Right ventricle myocardium inferior (tissue), 1 donor: ENCODE measurements around the gene OR4D1. TPM values are rescaled to one million over a fixed set of nuclear protein-coding genes. Genes with fewer than 3 reads are reported as not detected.

Experiments used
- ATAC-seq: fragments of 200-7000 bp; cut with Tn5 transposase; one replicate; pipeline ENCODE4 v1.9.1; 2020; ENCODE audit warnings: mild to moderate bottlenecking, moderate library complexity
- DNase-seq: peaks from one replicate; pipeline ENCODE4 v3.0.0; 2021; ENCODE audit errors: missing footprints
- intact Hi-C: fragments of 100-400 bp; cut with DNase I; formaldehyde crosslinking; loops from one replicate; pipeline ENCODE4 v1.11.0; 2022
- total RNA-seq: library from RNA; stranded (reverse); fragmentation: NEBNext Ultra II Directional; extraction: Animal tissue kit (Norgen Biotek cat#: 25700); gene quantifications from one replicate; pipeline ENCODE4 v1.2.1, GENCODE V29; 2021
- donor health status: DM: no; HTN: yes; CAD: no; lungs with severe emphysema.

The OR4D1 gene
- total RNA-seq, 1 donor from 2014 or later, result not detected

GRCh38 chr17:58148609-58149008, 425 bp downstream of the OR4D1 start:
- no peak for ATAC-seq
- intact Hi-C loops, result no loop called here

GRCh38 chr17:58150394-58150793, 2.2 kb downstream of the OR4D1 start:
- DNase-seq (no peak), ATAC-seq (no peak)
- intact Hi-C loops, result no loop called here

More at GRCh38 chr17:58148609-58149008, 425 bp downstream of the OR4D1 start:
- DNase-seq, result no peak

- intact Hi-C loops, result no loop called here
- DNase-seq (no peak), ATAC-seq (no peak)
Measured at GRCh38 chr17:58153046-58153445, 4.9 kb downstream of the OR4D1 start.

GRCh38 chr17:58153671-58154070, 5.5 kb downstream of the OR4D1 start:
- DNase-seq (no peak), ATAC-seq (no peak)
- intact Hi-C loops, result no loop called here

- DNase-seq (no peak), ATAC-seq (peak; percentile 73)
- intact Hi-C loops, result no loop called here
Measured at GRCh38 chr17:58156839-58157803, 8.9 kb downstream of the OR4D1 start.

GRCh38 chr17:58158181-58158580, 10.0 kb downstream of the OR4D1 start:
- no peak for DNase-seq
- ATAC-seq, result no peak
- intact Hi-C loops, result no loop called here

GRCh38 chr17:58161566-58161965, 13.4 kb downstream of the OR4D1 start:
- no peak for DNase-seq
- no peak for ATAC-seq
- intact Hi-C loops, result no loop called here

GRCh38 chr17:58165981-58166380, 17.8 kb downstream of the OR4D1 start:
- intact Hi-C loops, result no loop called here
- ATAC-seq (no peak), DNase-seq (no peak)

- intact Hi-C loops, result no loop called here
Measured at GRCh38 chr17:58166682-58167081, 18.5 kb downstream of the OR4D1 start, which contains the start of gene OR4D2. TSS of gene OR4D2 (plus strand) at chr17:58166982. CDS start at chr17:58169656, 2,674 bp downstream.

GRCh38 chr17:58170622-58171021, 22.4 kb downstream of the OR4D1 start:
- ATAC-seq (no peak), DNase-seq (no peak)
- intact Hi-C loops, result no loop called here

More at GRCh38 chr17:58166682-58167081, 18.5 kb downstream of the OR4D1 start, which contains the start of gene OR4D2:
- no peak for ATAC-seq
- DNase-seq, result no peak

GRCh38 chr17:58172369-58173071, 24.3 kb downstream of the OR4D1 start:
- ATAC-seq (no peak), DNase-seq (no peak)
- intact Hi-C loops, result no loop called here

- no peak for ATAC-seq
- intact Hi-C loops, result no loop called here
- DNase-seq, result no peak
Measured at GRCh38 chr17:58174871-58175270, 26.7 kb downstream of the OR4D1 start.

GRCh38 chr17:58176200-58176599, 28.0 kb downstream of the OR4D1 start:
- no peak for ATAC-seq
- DNase-seq, result no peak
- intact Hi-C loops, result no loop called here

- DNase-seq (no peak), ATAC-seq (no peak)
- intact Hi-C loops, result no loop called here
Measured at GRCh38 chr17:58181796-58182195, 33.6 kb downstream of the OR4D1 start.

GRCh38 chr17:58183514-58183913, 35.3 kb downstream of the OR4D1 start:
- intact Hi-C loops, result no loop called here
- ATAC-seq (no peak), DNase-seq (no peak)

GRCh38 chr17:58184308-58184985, 36.3 kb downstream of the OR4D1 start:
- ATAC-seq, result no peak
- no peak for DNase-seq
- intact Hi-C loops, result no loop called here

GRCh38 chr17:58184986-58185761, 37.0 kb downstream of the OR4D1 start:
- ATAC-seq (no peak), DNase-seq (no peak)
- intact Hi-C loops, result no loop called here

- ATAC-seq, result no peak
Measured at GRCh38 chr17:58186591-58186990, 38.4 kb downstream of the OR4D1 start.

GRCh38 chr17:58187063-58187462, 38.9 kb downstream of the OR4D1 start:
- DNase-seq (no peak), ATAC-seq (no peak)
- intact Hi-C loops, result no loop called here

More at GRCh38 chr17:58186591-58186990, 38.4 kb downstream of the OR4D1 start:
- intact Hi-C loops, result no loop called here
- no peak for DNase-seq
